Stimulated activated CD4-positive, alpha-beta T cell treated with anti-CD3 and anti-CD28 coated beads, Interleukin-12 subunit alpha, Interleukin-12 subunit beta, amount 100 ng/mL, for 24 hours (primary cell): ENCODE results near the gene DIPK1C.

Source experiments
- DNase-seq, 2 experiments: peaks; one replicate each; pipeline ENCODE4 v3.0.0-alpha.2; 2020; ENCODE audit warnings: low read depth in 2 of 2

Gene DIPK1C

DNA sequence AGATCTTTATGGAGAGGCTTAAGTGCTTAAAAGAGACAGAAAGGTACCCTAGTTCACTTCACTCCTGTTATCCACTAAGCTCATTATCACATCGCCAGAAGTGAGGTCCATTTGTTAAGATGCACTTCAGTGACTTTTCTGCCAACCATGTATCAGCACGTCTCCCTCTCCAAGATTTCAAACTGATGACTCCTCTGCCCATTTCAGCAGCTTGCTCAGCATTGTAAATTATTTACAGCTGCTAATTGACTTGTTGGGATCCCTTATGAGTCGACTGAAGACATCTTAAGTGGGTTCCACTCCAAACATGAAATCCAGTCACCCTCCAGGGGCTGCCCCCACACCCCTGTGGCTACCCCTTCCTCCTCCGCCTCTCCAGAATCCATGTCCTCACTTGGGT, 37.3 kb downstream of the DIPK1C start:
- no peak for DNase-seq

DNA sequence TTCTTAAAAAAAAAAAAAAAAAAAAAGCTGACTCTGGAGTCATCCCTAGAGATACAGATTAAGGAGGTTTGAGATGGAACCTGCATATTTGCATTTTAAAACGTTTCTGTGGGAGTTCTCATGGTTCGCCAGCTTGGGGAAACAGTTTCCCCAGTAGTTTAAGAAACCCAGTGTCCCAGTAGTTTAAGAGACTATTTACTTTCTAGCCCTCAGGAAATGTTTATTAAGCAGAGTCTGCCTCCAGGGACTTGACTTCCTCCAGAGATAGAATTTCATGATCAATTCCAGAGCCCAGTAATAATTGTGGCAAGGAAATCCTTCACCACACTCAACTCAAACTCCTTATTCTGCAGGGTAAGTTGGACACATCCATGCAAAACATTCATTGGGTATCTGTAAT, 39.1 kb downstream of the DIPK1C start:
- DNase-seq = no peak

DNA sequence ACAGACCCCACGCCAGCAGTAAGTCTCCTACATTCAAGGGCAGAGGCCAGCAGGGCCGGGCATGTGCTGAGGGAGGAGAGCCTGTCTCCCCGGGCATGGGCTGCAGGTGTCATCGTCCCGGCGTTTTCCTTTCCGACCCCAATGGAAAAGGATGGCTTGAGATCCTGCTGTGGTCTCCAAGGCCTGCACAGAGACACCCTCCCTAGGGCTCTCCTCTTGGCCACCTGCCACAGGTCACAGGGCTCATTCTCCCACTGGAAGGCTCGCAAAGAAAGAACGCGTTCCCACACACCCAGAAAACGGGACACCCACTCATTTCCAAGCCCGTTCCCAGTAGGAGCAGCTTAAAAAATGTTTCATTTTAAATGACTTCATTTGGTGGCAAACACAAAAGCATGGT, 41.0 kb downstream of the DIPK1C start:
- DNase-seq = no peak

DNA sequence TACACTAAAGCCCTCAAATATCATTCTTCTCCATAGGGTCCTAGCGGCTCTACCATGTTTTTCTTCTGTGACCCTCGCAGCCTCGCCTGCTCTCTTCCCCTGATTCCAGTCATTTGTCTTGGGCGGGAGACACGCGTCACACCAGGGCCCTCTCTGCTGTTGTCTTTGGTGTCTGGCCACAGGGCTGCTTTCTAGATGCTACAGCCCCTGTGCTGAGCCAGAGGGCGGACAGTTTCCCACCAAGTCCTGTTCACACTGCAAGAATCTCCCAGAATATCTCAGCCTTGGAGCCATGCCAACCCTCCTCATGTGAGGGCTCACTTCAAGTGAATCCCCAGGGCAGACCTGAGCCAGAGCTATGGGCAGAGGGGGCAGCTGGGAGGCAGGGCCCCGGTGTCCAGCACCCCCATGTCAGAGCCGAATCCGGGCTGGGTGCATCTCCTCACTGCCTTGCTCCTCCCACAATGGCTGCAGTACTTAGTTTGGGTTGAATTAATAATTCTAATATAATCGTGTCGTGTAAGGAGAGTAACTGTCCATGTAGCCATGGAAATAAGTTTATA, 42.1 kb downstream of the DIPK1C start:
- DNase-seq = no peak

DNA sequence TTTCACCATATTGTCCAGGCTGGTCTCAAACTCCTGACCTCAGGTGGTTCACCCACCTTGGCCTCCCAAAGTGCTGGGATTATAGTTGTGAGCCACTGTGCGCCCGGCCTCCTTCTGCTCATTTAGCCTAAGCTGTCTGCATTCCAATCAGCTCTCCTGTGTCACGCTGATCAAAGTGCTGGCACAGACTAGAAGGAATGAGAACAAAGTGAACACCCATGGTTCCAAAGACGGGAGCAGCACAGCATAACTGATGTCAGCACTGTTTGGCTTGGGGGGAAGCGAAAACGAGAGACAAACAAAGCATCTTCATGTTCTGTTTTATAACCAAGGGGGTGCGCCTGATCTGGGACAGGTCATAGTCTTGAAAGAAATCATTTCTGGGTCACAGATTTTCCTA, 43.3 kb downstream of the DIPK1C start:
- DNase-seq = no peak

DNA sequence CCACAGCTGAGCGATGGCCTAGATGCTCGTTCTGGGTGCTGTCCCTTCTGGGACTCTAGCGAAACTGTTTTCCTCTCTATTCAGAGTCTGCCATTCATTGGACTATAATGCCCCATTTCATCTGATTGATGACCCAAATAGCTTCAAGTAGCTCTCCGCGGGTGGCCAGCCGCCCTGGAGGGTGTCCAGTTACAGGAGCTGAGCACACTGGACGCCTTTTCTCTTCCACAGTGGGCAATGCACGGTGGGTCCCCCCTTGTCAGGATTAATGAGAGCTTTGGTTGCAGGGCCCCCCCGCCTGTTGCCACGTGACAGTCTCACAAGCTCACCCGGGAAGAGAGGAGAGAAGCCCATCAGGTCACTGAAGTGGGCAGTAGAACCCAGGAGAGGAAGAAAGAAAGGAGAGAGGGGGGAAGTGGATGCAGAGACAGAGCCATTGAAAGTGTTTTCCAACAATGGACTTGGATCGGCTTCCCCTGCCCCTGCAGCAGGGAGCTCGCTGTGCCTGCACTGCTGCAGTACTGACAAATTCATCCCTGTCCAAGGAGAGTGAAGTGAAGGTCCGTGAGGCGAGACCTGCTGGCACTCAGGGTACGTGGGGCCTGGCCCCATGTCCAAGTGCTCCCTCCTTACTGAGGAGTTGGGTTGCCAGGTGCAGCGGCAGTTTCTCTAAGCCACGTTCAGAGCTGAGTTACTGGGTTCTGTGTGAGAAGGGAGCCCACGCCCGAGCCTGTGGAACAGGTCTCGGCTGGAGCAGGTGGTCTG, 44.8 kb downstream of the DIPK1C start:
- no peak for DNase-seq

DNA sequence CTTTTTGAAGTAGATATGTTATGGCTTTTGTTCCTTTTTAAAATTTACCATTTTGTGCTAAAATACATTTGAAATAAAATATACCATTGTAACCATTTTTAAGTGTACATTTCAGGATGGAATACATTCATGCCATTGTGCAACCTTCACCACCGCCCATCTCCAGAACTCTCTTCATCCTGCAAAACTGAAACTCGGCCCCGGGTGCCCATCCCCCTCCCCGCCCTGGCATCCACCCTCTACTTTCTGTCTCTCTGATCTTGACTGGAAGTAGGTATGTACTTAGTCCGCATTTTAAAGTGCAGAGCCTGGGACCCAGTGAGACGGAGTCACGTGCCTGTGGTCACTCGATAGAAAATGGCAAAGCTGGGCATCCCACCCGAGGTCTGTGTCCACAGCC, 45.6 kb downstream of the DIPK1C start:
- DNase-seq = no peak

DNA sequence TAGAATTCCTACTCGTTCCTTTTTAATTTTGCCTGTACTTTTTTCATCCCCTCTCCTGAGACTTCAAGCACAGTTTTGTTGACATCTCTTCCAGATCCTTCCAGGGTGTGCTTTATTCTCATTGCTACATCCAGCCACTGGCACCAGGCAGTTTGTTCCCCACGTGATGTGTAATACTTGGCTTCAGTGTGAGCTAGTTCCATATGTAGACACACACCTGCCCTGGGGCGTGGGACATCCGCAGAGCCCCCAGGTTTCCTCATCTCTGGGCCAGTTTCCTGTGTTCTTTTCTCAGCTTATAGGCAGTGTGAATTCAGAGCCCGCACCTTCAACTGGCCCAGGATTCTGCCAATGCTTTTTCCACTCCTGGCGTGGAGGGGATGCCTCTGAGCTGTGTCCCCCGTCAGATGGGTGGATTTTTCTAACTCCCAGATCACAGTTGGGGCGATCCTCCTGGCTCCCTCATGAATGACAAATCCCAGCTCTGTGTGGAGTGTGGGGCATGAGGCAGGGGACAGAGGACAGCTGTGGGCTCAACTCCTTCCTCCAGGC, 46.6 kb downstream of the DIPK1C start:
- DNase-seq = no peak

DNA sequence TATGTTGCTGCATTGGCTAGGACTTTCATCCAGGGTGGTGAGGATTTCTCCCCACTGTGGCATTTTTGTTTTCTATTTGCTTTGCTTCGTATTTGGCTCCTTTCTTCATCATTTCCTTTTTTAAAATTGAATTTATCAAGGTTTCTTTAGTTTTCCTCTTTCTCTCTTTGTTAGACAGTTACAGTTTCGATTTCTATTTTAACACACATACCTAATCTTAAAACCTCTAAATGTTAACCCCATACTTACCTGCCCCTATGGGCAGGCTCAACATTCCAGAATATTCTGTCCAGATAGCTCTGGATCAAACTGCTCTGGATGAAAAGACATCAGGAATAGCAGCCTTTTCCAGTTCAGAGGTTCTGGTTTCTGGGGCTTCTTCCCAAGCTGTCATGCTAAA, 49.2 kb downstream of the DIPK1C start:
- no peak for DNase-seq

DNA sequence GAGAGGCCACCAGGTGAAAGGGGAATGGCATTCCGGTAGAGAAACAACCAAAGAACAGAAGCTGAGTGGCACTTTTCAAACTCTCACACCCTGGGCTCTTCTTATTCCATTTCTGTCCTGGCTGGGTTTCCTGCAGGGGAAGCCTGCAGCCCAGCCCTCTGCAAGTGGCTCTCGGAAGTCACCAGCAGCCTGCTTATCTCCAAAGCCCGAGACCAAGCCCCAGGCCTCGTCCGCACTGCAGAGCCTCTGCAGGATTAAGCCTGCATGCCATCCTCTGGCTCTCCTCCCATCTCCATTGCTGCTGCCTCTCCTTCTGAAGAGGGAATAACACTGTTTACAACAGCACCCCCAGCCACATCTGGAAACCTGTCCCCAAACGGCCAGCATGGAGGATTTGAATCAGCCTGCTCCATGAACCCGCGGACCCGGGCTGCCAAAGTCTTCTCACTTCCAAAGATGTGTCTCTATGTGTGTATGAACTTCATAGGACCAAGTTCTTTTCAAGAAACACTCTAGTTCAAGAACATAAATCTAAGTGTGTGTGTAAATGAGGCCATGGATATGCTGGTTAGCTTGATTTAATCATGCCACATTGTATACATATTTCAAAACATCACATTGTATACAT, 54.2 kb downstream of the DIPK1C start:
- DNase-seq = no peak

DNA sequence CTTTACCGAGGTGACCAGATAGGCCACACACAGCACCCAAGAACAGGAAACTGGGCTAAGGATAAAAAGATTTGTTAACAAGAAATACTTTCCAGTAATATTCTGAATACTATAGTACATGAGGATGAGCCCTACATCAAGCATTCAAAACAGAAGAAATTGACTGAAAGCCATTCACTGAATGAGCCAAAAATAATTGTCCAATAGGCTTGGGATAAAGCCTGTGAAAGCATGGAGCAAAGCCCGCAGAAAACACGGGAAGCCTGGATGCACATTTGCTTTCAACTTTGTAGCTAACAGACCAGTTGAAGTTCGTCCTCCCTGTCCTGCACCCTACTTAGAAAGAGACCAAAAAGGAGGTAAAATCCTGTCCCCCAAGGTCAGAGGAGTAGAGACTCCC, 56.3 kb downstream of the DIPK1C start:
- no peak for DNase-seq

DNA sequence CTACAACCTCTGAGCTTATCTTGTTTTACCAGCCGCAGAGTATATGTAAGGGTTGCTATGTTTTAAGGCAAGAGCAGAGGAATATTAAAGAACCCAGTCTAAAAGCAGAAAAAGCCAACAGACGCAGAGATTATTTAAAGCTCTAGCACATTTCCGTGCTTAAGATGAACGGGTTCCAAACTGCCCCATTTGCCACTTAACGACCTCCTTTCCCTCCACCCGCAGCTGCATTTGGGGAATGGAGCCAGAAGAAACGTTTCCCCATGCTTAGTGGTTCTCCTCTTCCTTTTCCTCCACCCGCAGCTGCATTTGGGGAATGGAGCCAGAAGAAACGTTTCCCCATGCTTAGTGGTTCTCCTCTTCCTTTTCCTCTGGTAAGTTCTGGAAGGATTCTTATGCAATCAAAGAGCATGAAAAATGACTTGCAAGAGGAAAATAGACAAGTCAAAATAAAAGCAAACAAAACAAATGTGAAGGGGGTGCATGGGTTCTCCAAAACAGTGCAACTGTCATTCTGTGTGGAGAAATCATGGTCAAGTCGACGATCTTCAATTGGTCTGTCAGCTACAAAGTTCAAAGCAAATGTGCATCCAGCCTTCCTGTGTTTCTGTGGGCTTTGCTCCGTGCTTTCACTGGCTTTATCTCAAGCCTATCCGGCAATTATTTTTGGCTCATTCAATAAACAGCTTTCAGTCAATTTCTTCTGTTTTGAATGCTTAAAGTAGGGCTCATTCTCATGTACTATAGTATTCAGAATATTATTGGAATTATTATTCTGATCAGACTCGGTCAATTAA, 57.8 kb downstream of the DIPK1C start:
- DNase-seq = no peak

DNA sequence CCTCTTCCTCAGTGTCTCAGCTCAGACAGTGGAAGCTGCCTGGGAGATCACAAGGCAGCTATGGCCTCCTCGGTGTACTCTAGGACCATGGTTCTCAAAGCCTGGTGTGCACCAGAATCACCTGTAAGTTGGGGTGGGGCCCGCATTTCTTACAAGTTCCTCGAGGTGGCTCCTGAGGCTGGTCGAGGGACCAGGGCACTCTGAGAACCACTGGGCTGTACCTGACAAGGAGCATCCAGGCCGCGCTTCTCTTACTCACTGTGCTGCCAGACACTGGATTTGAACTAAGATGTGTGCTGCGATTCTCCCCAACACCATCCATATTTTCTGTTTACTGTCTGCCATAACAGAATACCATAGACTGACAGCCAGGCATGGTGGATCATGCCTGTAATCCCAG, 59.5 kb downstream of the DIPK1C start:
- DNase-seq = no peak

DNA sequence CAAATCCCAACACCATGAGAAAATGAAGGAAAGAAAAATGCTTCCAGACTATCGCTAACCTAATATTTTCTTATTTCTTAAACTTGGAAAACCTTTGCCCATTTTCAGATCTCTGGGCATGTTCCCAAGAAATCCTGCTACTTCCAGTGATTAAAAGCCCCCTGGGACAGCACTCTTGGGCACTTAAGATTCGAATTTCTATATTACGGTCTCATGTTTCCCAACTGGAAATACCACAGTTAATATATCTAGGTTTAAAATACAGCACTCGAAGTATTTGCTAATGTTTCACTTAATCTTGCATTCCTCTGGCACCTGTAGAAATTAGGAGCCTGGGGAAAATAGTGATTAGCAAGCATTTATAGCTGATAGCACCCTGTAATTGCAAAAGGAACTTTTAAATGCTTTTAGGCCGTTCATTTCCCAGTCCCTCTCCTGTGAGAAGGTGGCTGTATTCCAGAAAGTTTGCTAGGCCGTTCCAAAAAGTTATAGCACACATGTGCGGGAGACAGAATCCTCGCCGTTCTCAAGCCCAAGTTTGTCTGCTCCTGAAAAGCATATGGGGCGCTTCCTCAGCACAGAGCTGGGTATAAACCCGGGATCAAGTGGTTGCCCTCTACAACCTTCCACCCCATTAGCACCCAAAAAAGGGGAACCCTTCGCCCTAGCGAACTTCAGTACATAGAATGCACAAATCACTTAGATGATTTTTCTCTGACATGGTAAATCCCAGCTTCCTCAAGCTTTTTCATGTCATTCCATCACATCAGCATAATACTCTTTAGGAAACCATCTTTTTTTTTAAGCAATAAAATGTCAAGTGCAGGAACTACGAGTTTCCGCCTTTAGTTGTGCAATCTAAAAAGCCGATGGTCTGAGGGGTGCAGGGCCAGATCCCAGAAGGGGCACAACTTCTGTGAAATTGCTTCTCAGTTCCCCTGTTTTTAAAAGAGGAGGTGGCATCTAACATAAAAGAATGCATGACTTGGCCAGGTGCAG, 60.6 kb downstream of the DIPK1C start:
- no peak for DNase-seq

DNA sequence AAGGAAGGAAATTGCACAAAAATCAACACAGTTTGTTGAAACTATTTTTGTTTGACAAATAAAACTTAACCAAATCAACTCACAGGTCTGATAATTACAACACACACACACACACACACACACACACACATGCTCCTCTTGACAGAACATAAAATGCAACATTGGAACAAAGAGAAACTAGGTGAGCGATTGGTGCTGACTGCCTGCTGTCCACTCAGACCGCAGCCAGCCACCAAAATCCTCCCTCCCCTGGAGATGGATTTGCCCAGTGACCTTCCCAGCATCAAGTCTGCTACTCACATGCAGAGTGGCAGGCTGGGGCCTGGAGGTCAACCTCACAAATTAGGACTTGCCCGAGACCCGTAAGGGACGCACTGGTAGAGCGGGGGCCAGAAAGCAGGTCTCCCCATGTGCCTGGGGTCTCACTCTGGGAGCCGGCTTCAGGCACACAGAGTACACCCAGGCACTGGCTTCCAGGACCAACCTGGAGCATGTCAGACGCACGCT, 61.4 kb downstream of the DIPK1C start:
- DNase-seq = no peak

DNA sequence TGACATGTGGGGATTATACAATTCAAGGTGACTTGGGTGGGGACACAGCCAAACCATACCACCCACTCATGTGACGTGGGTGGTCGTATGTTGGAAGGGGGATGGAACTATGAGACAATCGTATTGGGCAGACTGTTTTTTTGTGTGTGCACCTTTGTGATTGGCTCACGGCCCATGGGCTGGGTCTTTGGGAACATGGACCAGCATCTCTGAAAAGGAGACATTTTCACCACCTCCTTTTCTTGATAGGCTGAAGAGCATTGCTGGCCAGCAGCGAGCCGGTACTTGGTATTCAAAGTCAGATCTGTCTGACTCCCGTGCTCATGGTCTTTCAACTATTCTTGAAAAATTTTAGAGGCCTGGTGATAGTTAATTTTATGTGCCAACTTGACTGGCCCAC, 62.1 kb downstream of the DIPK1C start:
- DNase-seq = no peak

DNA sequence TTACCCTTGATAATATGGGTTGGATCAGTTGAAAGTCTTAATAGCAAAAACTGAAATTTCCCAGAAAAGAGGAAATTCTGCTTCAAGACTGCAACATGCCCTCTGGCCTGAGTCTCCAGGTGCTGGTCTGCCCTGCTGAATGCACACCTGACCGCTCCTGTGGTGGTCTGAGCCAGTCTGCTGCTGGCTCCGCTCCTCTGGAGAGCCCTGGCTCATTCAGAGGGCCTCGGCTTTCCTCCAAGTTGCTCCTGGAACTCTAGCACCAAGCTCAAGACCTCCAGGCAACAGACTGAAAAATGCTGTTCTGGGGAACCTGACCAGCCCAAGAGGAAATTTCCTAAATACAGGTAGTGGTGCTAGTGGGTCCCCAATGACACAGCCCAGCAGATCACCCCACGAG, 64.8 kb downstream of the DIPK1C start:
- DNase-seq = no peak

DNA sequence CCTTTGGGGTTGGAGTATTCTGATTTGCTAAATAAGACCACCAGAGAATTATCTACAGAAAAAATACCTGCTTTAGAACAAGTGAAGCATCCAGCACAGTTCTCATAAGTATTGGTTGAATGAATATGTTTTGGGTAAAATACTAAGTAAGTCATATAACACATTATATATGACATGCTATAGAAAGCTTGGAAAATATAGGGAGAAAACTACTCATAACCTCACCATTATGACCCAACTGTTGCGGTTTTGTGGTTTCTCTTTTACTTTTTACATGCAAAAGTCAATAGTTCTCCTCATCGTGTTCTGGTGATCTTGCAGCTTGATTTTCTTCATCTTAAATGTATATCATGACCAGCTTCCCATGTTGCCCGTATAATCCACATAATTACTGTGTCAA, 66.2 kb downstream of the DIPK1C start:
- DNase-seq = no peak

DNA sequence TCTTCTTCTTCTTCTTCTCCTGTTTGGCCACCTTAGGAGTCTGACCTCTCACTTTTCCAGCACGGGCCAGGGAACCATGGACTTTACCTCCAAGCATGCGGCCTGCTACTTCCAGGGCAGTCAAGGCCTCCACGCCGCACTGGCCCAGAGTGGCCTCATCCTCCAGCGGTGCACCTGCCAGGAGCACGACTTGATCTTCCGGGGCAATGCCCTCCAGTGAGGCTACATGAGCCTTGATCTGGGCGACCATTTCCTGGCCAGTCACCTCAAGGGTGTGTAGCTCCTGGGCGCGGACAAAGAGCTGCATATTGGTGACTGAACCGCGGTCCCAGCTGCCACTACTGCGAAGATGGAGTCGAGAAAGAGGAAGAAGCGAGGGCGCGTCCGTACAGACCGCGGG, 67.1 kb downstream of the DIPK1C start:
- no peak for DNase-seq

DNA sequence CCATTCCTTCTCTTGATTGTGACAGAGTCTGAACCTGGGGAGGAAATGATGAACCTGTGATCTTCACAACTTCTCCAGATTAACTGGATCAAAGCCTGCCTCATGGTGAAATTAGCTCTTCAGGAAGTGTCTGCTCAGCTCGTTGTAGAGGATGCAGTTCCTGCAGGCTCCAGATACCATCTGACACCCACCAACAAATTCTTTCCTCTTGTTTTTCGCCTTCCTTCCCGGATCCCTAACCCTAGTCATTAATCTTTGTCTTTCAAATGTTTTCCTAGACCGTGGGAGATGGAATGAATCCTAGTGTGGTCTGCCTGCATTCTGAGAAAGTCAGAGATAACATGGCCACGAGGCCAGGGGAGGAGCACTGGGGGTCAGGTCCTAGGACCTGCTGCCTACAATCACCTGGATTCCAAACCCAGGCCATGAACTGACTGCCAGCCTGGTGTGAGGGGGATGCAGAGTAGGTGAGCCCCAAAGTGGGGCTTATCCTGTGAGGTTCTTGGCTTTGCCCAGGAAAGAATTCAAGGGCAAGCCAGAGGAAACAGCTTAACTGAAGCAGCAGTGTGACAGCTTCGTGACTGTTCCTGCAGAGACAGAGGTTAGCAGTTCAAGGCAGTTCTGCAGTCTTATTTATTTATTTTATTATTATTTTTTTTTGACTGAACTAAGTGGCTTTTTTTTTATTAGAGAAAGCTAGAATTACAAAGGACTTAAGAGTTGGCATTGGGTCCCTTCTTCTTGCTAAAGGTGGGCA, 67.8 kb downstream of the DIPK1C start:
- DNase-seq = no peak
